A172 (cell line): ENCODE results near the gene IL17F. TPM values are rescaled to one million over a fixed set of nuclear protein-coding genes. Genes with fewer than 3 reads are reported as not detected.
"Not testable (repeated sequence)": the region's sequence is repeated elsewhere in the genome, so short reads cannot be mapped to it uniquely, and the experiment has no call there.

ENCODE experiments used
- DNase-seq: peaks from one replicate; pipeline ENCODE4 v3.0.0-alpha.2; 2015; ENCODE audit warnings: low spot score
- total RNA-seq: library from RNA; depleted of rRNA; stranded (reverse); fragments of >200 nt; shearing (Covaris generic); gene quantifications from 2 replicates; pipeline ENCODE4 v1.2.3, GENCODE V29; 2014

Gene IL17F
- total RNA-seq, 1 experiment from 2014 or later = not detected

DNA sequence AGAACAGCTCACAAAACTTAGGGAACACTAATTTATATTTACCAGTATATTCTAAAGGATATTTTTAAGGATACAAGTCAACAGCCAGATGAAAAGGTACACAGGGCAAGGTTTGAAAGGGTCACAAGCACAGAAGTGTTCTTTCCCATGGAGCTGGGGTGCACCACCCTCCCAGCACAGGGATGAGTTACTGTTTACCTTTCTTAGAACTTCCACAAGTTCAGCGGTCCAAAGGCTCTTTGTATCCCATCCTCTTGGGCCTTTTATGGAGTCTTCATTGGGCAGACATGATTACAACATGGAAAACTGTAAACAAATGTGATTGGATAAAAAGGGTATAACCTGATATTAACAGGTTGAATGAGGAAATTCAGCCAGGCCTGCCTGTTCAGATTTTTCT is 1.1 kb upstream of the IL17F start:
- DNase-seq = no peak

DNA sequence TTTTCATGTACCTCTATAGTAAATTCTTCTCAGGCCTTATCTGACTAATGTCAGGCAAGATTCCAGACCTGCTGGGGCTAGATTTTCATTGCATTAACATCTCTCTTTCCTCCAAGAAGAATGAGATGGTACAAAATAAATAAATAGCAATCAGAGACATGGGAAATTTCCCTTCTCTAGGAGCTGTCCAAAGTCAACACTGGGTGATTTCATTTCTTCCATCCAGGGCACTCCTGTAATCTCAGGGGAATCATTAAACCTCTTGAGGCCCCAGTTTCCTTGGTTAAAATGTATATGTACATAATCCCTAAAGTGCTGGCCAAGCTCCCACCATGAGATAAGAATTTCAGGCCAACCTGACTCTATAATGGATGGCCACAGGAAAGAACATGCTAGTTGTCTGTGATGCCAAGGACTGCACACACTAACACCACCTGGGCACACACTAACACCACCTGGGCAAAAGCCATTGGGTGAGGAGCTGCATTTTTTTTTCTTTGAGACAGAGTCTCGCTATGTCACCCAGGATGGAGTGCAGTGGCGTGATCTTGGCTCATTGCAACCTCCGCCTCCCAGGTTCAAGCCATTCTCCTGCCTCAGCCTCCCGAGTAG is 912 bp downstream of the IL17F start:
- DNase-seq = no peak

DNA sequence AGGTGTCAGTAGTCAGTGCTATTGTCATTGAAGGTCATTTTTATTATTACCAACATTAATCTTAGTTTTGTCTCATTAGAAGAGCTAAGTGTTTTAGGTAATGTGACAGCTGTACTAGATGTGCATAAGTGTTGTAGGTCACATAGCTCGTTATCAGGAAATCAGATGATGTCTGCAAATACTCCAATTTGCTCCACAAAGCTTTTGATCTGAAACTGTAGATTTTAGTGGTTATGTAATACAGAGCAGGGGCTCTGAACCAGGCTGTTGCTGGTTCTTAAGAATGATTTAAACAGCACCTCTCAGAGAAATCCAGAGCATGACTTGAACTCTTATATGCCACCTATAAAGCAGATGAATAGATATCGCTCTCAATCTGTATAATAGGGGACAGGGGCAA is 2.5 kb downstream of the IL17F start:
- no peak for DNase-seq

DNA sequence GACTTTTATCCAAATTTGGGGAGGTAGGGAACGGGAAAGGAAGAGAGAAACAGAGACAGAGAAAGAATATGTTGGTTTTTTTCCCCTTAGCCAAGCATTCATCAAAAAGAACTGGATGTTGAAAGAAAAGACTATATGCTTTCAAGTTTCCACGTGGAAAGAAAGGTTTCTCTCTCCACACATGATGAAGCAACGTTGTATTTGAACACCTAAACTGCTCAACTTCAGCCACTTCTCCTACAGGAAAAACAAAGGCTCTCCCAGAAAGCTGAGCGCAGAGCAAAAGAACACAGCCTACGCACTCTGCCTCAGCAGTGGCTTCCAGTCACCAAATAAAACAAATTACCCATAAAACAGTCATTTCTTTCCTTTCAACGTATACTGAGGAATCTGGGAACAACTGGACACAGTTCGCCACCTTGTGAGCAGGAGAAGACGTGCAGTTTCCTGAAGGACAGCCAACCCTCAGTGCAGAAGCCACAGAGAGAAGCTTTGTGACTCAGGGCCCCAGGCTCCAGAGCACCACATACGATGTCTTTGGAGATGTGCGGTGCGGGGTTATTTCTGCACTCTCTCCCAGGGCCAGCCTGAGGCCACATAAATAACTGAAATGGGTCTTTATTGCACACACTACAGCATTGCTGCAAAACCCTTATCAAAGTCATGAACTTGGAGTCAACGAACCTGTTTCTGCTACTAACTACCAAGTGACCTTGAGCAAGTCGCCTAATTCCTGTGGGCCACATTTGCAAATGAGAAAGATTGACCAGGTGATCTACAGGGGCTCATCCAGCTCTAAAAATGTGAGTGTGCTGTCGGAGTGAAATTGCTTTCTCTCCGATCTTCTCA is 10.1 kb downstream of the IL17F start:
- DNase-seq = peak; percentile 69

DNA sequence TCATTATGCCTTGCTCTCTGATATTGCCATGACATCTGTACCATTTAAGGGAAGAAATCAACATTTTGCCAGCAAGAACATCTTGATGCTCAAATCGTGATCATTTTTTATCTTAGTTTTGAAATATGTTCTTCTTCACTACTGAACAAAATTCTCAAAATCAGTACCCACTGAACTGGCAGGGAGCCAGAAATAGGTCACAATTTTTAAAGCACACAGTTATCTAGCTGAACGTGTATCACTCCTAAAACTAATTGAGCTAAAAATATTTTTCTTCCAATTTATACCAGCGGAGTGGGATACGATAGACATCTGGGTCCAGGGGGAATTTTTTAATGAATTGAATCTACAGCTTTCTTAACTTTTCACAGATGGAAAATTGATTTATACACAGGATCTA is 11.3 kb downstream of the IL17F start:
- DNase-seq = no peak

GRCh38 chr6:52231406-52232127 is 12.7 kb downstream of the IL17F start:
- no peak for DNase-seq

GRCh38 chr6:52230685-52231084 is 13.6 kb downstream of the IL17F start:
- no peak for DNase-seq

GRCh38 chr6:52227495-52227894 is 16.8 kb downstream of the IL17F start:
- DNase-seq = no peak

DNA sequence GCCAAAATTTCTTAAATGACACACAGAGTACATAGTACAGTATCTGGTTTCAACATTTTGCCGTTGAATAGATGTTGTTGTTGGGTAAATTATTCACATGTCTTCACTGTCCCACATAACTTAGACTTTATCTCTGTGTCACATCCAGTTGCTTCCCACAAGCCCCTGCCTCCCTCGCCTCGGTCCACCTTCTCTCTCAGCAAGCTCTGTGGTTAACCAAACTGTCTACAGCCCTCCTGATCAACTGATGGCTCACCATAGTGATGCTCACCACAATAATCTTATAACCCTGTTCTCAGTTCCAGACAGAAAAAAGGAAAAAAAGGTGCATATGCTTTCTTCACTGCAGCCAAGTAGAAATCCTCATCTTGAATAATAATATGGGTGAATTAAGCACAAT is 23.0 kb downstream of the IL17F start:
- no peak for DNase-seq

- no peak for DNase-seq
These were observed 26.5 kb downstream of the IL17F start for GRCh38 chr6:52217761-52218160.

GRCh38 chr6:52216932-52217575 is 27.2 kb downstream of the IL17F start:
- no peak for DNase-seq

- no peak for DNase-seq
These were observed 28.5 kb downstream of the IL17F start for GRCh38 chr6:52215787-52216186.

GRCh38 chr6:52213127-52213526 is 31.2 kb downstream of the IL17F start:
- DNase-seq = no peak

GRCh38 chr6:52210227-52210626 is 34.1 kb downstream of the IL17F start:
- DNase-seq = no peak

DNA sequence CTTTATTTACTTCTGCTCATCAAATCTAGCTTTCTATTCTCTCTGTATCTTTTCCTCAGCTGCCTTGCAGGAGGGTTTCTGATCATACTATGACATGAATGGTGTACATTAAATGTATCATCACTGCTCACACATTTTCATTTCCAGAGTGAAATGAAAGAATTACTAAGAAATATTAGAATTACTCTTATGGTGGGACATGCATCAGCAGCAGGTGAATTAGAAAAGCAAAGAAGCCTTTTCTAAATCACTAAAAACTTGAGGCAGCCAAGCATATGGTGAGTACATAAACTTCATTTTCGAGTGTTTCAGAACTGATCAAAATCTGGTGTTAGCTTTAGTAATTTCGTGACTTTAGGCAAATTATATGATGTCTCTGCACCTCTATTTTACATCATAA is 34.5 kb downstream of the IL17F start:
- DNase-seq = no peak

GRCh38 chr6:52208612-52209011 is 35.7 kb downstream of the IL17F start:
- no peak for DNase-seq

GRCh38 chr6:52207066-52207465 is 37.2 kb downstream of the IL17F start:
- DNase-seq = no peak

DNA sequence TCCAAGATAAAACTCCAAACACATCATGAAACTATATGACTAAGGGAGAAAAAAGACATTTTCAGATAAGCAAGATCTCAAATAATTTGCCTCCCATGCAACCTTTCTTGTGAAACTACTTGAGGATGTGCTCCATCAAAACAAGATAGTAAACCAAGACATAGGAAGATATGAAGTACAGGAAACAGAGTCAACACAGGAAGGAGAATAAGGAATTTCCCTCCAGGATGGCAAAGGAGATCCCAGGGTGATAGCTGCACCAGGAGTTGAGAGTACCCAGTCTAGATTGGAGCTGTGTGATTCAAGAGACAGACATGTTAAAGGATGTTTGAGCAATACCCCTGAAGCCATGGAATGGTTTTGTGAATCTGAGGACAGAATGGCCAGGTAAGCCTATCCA is 42.8 kb downstream of the IL17F start:
- no peak for DNase-seq

- DNase-seq = no peak
These were observed 43.3 kb downstream of the IL17F start for GRCh38 chr6:52201046-52201445.

- not testable (repeated sequence) for DNase-seq
These were observed 44.2 kb downstream of the IL17F start for GRCh38 chr6:52200088-52200487.

DNA sequence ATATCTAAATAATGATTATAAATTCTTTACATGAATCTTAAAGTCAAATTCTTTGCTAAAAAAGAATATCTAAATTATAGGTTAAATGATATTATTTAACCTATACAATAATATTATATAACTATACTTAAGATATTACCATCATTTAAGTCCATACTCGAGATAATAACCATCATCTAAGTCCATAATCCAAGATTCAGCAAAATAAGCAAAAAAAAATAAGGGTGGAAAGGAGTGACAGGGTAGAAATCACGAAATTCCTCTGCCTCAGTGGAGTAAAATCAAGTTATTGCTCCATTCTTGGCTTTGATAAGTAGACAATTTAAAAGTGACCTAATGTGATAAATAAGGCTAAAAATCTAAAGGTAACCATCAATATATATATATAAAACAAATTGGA is 48.4 kb downstream of the IL17F start:
- no peak for DNase-seq

GRCh38 chr6:52191824-52192223 is 52.5 kb downstream of the IL17F start:
- DNase-seq = no peak
